Prostate gland (tissue), 2 donors: ENCODE results near the gene GALM. TPM values are rescaled to one million over a fixed set of nuclear protein-coding genes. Genes with fewer than 3 reads are reported as not detected.

Experiments
- DNase-seq: peaks from one replicate; pipeline ENCODE4 v3.0.0-alpha.2; 2019; ENCODE audit warnings: low spot score
- H3K27ac ChIP-seq, 2 donors: fragments of 200-600 bp; sonication (generic); 2 replicates each; pipeline ENCODE4 v1.5.1; 2017 to 2019
- H3K27me3 ChIP-seq: fragments of 200-600 bp; sonication (generic); replicated peaks from 2 replicates; pipeline ENCODE4 v1.5.1; 2019; ENCODE audit not compliant: insufficient read depth
- H3K36me3 ChIP-seq, 2 donors: fragments of 200-600 bp; sonication (generic); 1 replicate in 1 of 2; 2 replicates in 1 of 2; pipeline versions ENCODE4 v1.5.1 to v1.8.1; 2017 to 2019
- H3K4me1 ChIP-seq: fragments of 200-600 bp; sonication (generic); replicated peaks from 2 replicates; pipeline ENCODE4 v1.5.1; 2019
- H3K4me3 ChIP-seq, 2 donors: fragments of 200-600 bp; sonication (generic); 2 replicates each; pipeline ENCODE4 v1.5.1; 2017 to 2019
- H3K9me3 ChIP-seq: fragments of 200-600 bp; sonication (generic); 2 replicates; pipeline ENCODE4 v1.5.1; 2017
- CTCF ChIP-seq, 4 experiments: fragments of 200-600 bp in 2 of 4; fragments of 450-650 bp in 2 of 4; sonication (generic) in 2 of 4; IDR thresholded peaks; 1 replicate in 3 of 4; 2 replicates in 1 of 4; pipeline ENCODE4 v1.5.1; 2016 to 2019; ENCODE audit warnings: antibody characterized with exemption in 4 of 4, mild to moderate bottlenecking in 2 of 4, moderate library complexity in 2 of 4
- POLR2A ChIP-seq: fragments of 450-650 bp; IDR thresholded peaks from one replicate; pipeline ENCODE4 v1.6.1; 2016; ENCODE audit warnings: antibody characterized with exemption, mild to moderate bottlenecking
- POLR2AphosphoS5 ChIP-seq: sonication (generic); formaldehyde crosslinking; IDR thresholded peaks from one replicate; pipeline ENCODE4 v1.6.1; 2017; ENCODE audit warnings: antibody characterized with exemption
- WGBS: methylation state at CpG from one replicate; pipeline ENCODE4 v1.1.5; 2018; 5-methylcytosine and 5-hydroxymethylcytosine counted together
- intact Hi-C: fragments of 100-400 bp; cut with DNase I; formaldehyde crosslinking; loops from one replicate; pipeline ENCODE4 v1.14.2; 2022
- total RNA-seq, 2 donors: library from RNA; depleted of rRNA; stranded (reverse); fragments of >200 nt; gene quantifications; one replicate each; pipeline ENCODE4 v1.1.0, GENCODE V29; 2016

GALM gene
- total RNA-seq, 2 donors from 2014 or later: 5.6 to 22.3 TPM

- intact Hi-C loops: no loop called here
- H3K36me3 ChIP-seq: no peaks in the 10 kb centered on the region
- TF ChIP-seq CTCF (IDR thresholded peaks at IDR 0.05) (no peak), POLR2A (no peak), POLR2AphosphoS5 (no peak)
Observed at GRCh38 chr2:38683766-38684165, 17.9 kb downstream of the GALM start.

GRCh38 chr2:38685116-38685735 lies 19.3 kb downstream of the GALM start:
- H3K27me3 ChIP-seq: no peaks in the 10 kb centered on the region
- no peaks in the 10 kb centered on the region for H3K36me3 ChIP-seq
- DNase-seq: no peak
- WGBS: 67% methylated on average over 3 of the region's 3 CpGs
- no peaks in the 10 kb centered on the region for H3K9me3 ChIP-seq
- H3K4me1 ChIP-seq: no peaks in the 10 kb centered on the region
- no peak overlapping the region for H3K4me3 ChIP-seq
- TF ChIP-seq CTCF (IDR thresholded peaks at IDR 0.05): no peak
- no peak for TF ChIP-seq POLR2A
- TF ChIP-seq POLR2AphosphoS5: peak; percentile 53
- intact Hi-C loops: no loop called here
- H3K27ac ChIP-seq: peak overlapping the region; percentile 63 to 70

More at GRCh38 chr2:38683766-38684165, 17.9 kb downstream of the GALM start:
- Histone ChIP-seq H3K4me1 (no peaks in the 10 kb centered on the region), H3K9me3 (no peaks in the 10 kb centered on the region), H3K4me3 (no peak overlapping the region), H3K27ac (no peak overlapping the region), H3K27me3 (no peaks in the 10 kb centered on the region)
- WGBS: 98% methylated on average over 7 of the region's 7 CpGs
- no peak for DNase-seq

GRCh38 chr2:38690499-38691420 lies 24.8 kb downstream of the GALM start:
- Histone ChIP-seq H3K9me3 (no peaks in the 10 kb centered on the region), H3K4me3 (no peak overlapping the region), H3K27me3 (no peaks in the 10 kb centered on the region), H3K4me1 (peaks cover 12% of the 10 kb centered on the region), H3K27ac (peak overlapping the region; percentile 61 to 69), H3K36me3 (no peaks in the 10 kb centered on the region)
- intact Hi-C loops: no loop called here
- peak; percentile 81 for TF ChIP-seq POLR2AphosphoS5
- TF ChIP-seq CTCF (IDR thresholded peaks at IDR 0.05): no peak
- 56% methylated on average over 8 of the region's 8 CpGs for WGBS
- peak; percentile 60 for DNase-seq

GRCh38 chr2:38691994-38692393 lies 26.1 kb downstream of the GALM start:
- no peak for DNase-seq
- intact Hi-C loops: no loop called here
- Histone ChIP-seq H3K27ac (peak overlapping the region; percentile 65 to 69), H3K36me3 (no peaks in the 10 kb centered on the region), H3K27me3 (no peaks in the 10 kb centered on the region), H3K4me3 (no peak overlapping the region), H3K4me1 (peaks cover 12% of the 10 kb centered on the region), H3K9me3 (no peaks in the 10 kb centered on the region)
- TF ChIP-seq POLR2A (no peak), CTCF (IDR thresholded peaks at IDR 0.05) (no peak), POLR2AphosphoS5 (no peak)
- 93% methylated on average over 2 of the region's 2 CpGs for WGBS
